Lung (tissue), 12 donors: ENCODE measurements around the gene HTR2B. TPM values are rescaled to one million over a fixed set of nuclear protein-coding genes. Genes with fewer than 3 reads are reported as not detected.
"Not testable (repeated sequence)": the region's sequence is repeated elsewhere in the genome, so short reads cannot be mapped to it uniquely, and the experiment has no call there.

Experiments used
- ATAC-seq: fragments of 200-7000 bp; cut with Tn5 transposase; one replicate; pipeline ENCODE4 v1.9.1; 2020; ENCODE audit warnings: moderate number of reproducible peaks; ENCODE audit not compliant: insufficient read depth, low FRiP score
- DNase-seq, 3 donors: peaks; one replicate each; pipeline ENCODE4 v3.0.0-alpha.2; 2013 to 2017
- H3K27ac ChIP-seq, 2 donors: one replicate each; pipeline ENCODE4 v1.5.1; 2013; ENCODE audit warnings: mild to moderate bottlenecking in 2 of 2, moderate library complexity in 2 of 2, control low read depth in 1 of 2, inconsistent platforms in 1 of 2, low read depth in 1 of 2, low read length in 1 of 2
- H3K27me3 ChIP-seq, 3 donors: one replicate each; pipeline ENCODE4 v1.5.1; 2013; ENCODE audit warnings: low read length in 2 of 3; ENCODE audit not compliant: control insufficient read depth in 3 of 3, insufficient read depth in 3 of 3
- H3K36me3 ChIP-seq, 4 donors: one replicate each; pipeline ENCODE4 v1.5.1; 2013; ENCODE audit warnings: low read length in 4 of 4, mild to moderate bottlenecking in 1 of 4, moderate library complexity in 1 of 4; ENCODE audit not compliant: control insufficient read depth in 4 of 4, insufficient read depth in 4 of 4
- H3K4me1 ChIP-seq, 5 donors: one replicate each; pipeline ENCODE4 v1.5.1; 2013; ENCODE audit warnings: low read length in 5 of 5, mild to moderate bottlenecking in 2 of 5, moderate library complexity in 1 of 5; ENCODE audit not compliant: control insufficient read depth in 5 of 5, insufficient read depth in 5 of 5
- H3K4me3 ChIP-seq: one replicate; pipeline ENCODE4 v1.5.1; 2013; ENCODE audit warnings: mild to moderate bottlenecking, control low read depth, moderate library complexity
- H3K9ac ChIP-seq, 2 donors: one replicate each; pipeline ENCODE4 v1.5.1; 2013; ENCODE audit warnings: low read length in 2 of 2, control low read depth in 1 of 2; ENCODE audit not compliant: insufficient read depth in 1 of 2
- H3K9me3 ChIP-seq, 4 donors: one replicate each; pipeline ENCODE4 v1.5.1; 2013; ENCODE audit warnings: low read length in 3 of 4, mild to moderate bottlenecking in 1 of 4, moderate library complexity in 1 of 4; ENCODE audit not compliant: control insufficient read depth in 4 of 4, insufficient read depth in 3 of 4
- CTCF ChIP-seq: IDR thresholded peaks from 2 replicates; pipeline ENCODE4 v1.5.1; 2012; ENCODE audit warnings: mild to moderate bottlenecking; ENCODE audit errors: control extremely low read depth, extremely low read depth
- WGBS, 2 donors: extraction: QIAGEN DNeasy Blood & Tissue Kit; methylation state at CpG; one replicate each; pipeline ENCODE4 v1.1.7; 2013; 5-methylcytosine and 5-hydroxymethylcytosine counted together
- polyA plus RNA-seq, 2 donors: library from polyadenylated mRNA; stranded (reverse); fragments of 200-250 nt; gene quantifications; one replicate each; pipeline ENCODE4 v1.2.1, GENCODE V29; 2013
- total RNA-seq, 2 donors: library from RNA; depleted of rRNA in 1 of 2; stranded (reverse); fragments of >200 nt in 1 of 2; gene quantifications; one replicate each; pipeline ENCODE4 v1.2.1, GENCODE V29; 2014 to 2021
- donor health status: control.
- donor health status: control.
- donor health status: Bipolar disorder and iron deficiency.
- donor health status: healthy.
- donor health status: DM: yes; HTN: yes; CAD: no.

The HTR2B gene
- total and polyA plus RNA-seq, 4 donors = 0.09 to 0.31 (median 0.16) TPM

GRCh38 chr2:231100990-231101389 lies 23.9 kb downstream of the HTR2B start:
- 86 to 95% methylated on average over 4 of the region's 4 CpGs for WGBS, 2 donors
- Histone ChIP-seq H3K4me1 (no peaks in the 10 kb centered on the region), H3K27ac (no peak overlapping the region), H3K27me3 (no peaks in the 10 kb centered on the region), H3K4me3 (no peak overlapping the region), H3K9ac (no peak overlapping the region), H3K9me3 (peaks cover 4 to 15% (median 11%) of the 10 kb centered on the region in 4 donors), H3K36me3 (peaks cover 0 to 32% (median 25%) of the 10 kb centered on the region in 4 donors)
- ATAC-seq (no peak), DNase-seq (no peak)
- no peak for TF ChIP-seq CTCF

GRCh38 chr2:231100321-231100720 lies 24.5 kb downstream of the HTR2B start:
- not testable (repeated sequence) for H3K27ac ChIP-seq, DNase-seq, ATAC-seq, H3K4me1 ChIP-seq, H3K9ac ChIP-seq, H3K27me3 ChIP-seq, H3K4me3 ChIP-seq
- Histone ChIP-seq H3K36me3 (peaks cover 0 to 36% (median 27%) of the 10 kb centered on the region in 4 donors), H3K9me3 (peaks cover 4 to 15% (median 11%) of the 10 kb centered on the region in 4 donors)
- WGBS, 2 donors = 95 to 100% methylated on average over 2 of the region's 2 CpGs

GRCh38 chr2:231099918-231100317 lies 24.9 kb downstream of the HTR2B start:
- H3K4me1 ChIP-seq = no peaks in the 10 kb centered on the region
- no peak overlapping the region for H3K27ac ChIP-seq
- 97 to 99% methylated on average over 8 of the region's 8 CpGs for WGBS, 2 donors
- no peak for ATAC-seq
- H3K36me3 ChIP-seq = peaks cover 0 to 39% (median 29%) of the 10 kb centered on the region in 4 donors
- peaks cover 4 to 15% (median 11%) of the 10 kb centered on the region in 4 donors for H3K9me3 ChIP-seq
- H3K4me3 ChIP-seq = no peak overlapping the region
- H3K9ac ChIP-seq = no peak overlapping the region
- TF ChIP-seq CTCF = no peak
- peak in 1 of 3 donors; percentile 13 for DNase-seq
- H3K27me3 ChIP-seq = no peaks in the 10 kb centered on the region

- no peak for TF ChIP-seq CTCF
- ATAC-seq (no peak), DNase-seq (no peak)
- Histone ChIP-seq H3K4me3 (no peak overlapping the region), H3K9me3 (peaks cover 3 to 10% (median 6%) of the 10 kb centered on the region in 4 donors), H3K4me1 (no peaks in the 10 kb centered on the region), H3K9ac (no peak overlapping the region), H3K27me3 (no peaks in the 10 kb centered on the region), H3K36me3 (peaks cover 9 to 37% (median 20%) of the 10 kb centered on the region in 4 donors), H3K27ac (no peak overlapping the region)
- 86 to 90% methylated on average over 4 of the region's 4 CpGs for WGBS, 2 donors
Measured at GRCh38 chr2:231094736-231095346, 30.0 kb downstream of the HTR2B start.
